Vagina (tissue), 2 donors: ENCODE measurements around the gene PTTG1. TPM values are rescaled to one million over a fixed set of nuclear protein-coding genes. Genes with fewer than 3 reads are reported as not detected.

Experiments
- DNase-seq, 2 donors: peaks; one replicate each; pipeline ENCODE4 v3.0.0-alpha.2; 2017; ENCODE audit errors: extremely low spot score in 2 of 2
- H3K27ac ChIP-seq: fragments of 200-600 bp; sonication (generic); one replicate; pipeline ENCODE4 v1.5.1; 2019
- H3K27me3 ChIP-seq: fragments of 200-600 bp; sonication (generic); one replicate; pipeline ENCODE4 v1.5.1; 2019
- H3K36me3 ChIP-seq, 2 donors: fragments of 200-600 bp; sonication (generic); one replicate each; pipeline ENCODE4 v1.5.1; 2017 to 2019
- H3K4me1 ChIP-seq: fragments of 200-600 bp; sonication (generic); one replicate; pipeline ENCODE4 v1.5.1; 2019
- H3K4me3 ChIP-seq, 2 donors: fragments of 200-600 bp; sonication (generic); 1 replicate in 1 of 2; 2 replicates in 1 of 2; pipeline ENCODE4 v1.5.1; 2016 to 2019
- H3K9me3 ChIP-seq: fragments of 200-600 bp; sonication (generic); one replicate; pipeline ENCODE4 v1.5.1; 2019
- POLR2A ChIP-seq, 2 donors: fragments of 450-650 bp; IDR thresholded peaks; one replicate each; pipeline ENCODE4 v1.6.1; 2017; ENCODE audit warnings: antibody characterized with exemption in 2 of 2, mild to moderate bottlenecking in 2 of 2, moderate library complexity in 2 of 2
- POLR2AphosphoS5 ChIP-seq, 2 donors: sonication (generic); formaldehyde crosslinking; IDR thresholded peaks; one replicate each; pipeline ENCODE4 v1.9.0; 2017; ENCODE audit warnings: antibody characterized with exemption in 2 of 2, mild to moderate bottlenecking in 2 of 2, low read depth in 1 of 2; ENCODE audit not compliant: insufficient read depth in 1 of 2
- intact Hi-C: fragments of 100-400 bp; cut with DNase I; formaldehyde crosslinking; loops from one replicate; pipeline ENCODE4 v1.15.1; 2023
- total RNA-seq: library from RNA; depleted of rRNA; stranded (reverse); fragments of >200 nt; gene quantifications from one replicate; pipeline ENCODE4 v1.2.3, GENCODE V29; 2016
- TF ChIP-seq, protein P1 (sequence below), 3 experiments: fragments of 450-650 bp in 2 of 3; fragments of 200-600 bp in 1 of 3; sonication (generic) in 1 of 3; IDR thresholded peaks; one replicate each; pipeline ENCODE4 v1.5.1; 2017 to 2019; ENCODE audit warnings: antibody characterized with exemption in 3 of 3, mild to moderate bottlenecking in 2 of 3, moderate library complexity in 2 of 3

The PTTG1 gene
- total RNA-seq, 1 donor from 2014 or later, result 89.1 TPM

DNA sequence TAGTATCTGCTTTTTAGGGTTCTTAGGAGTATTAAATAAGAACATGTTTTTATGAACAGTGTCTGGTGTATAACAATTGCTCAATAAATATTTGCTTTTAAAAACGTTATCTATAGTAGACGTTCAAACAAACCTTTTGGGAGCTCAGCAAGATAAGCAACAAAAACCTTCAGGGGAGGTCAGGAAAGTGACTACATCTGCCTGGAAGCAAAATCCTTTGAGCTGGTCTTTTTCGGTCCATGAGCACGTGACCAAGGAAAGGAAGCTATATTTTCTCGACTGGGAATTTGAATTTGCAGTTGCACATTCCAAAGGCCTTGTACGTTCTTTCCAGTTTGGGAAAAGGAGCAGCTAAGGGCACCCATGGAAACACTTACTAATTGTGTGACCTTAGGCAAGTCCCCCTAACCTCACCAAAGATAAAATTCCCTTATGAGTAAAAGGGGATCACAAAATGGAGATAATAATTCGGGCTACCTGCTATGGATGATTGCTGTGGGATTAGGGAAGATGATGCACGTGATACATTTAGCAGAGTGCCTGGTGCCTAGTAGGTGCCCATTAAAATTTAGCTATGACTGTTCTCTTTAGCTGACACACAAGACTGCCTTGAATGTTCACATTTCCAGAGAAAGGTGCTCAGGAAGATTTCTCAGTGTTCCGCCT lies 45.4 kb downstream of the PTTG1 start:
- Histone ChIP-seq H3K36me3 (no peaks in the 10 kb centered on the region), H3K4me3 (peak overlapping the region in 1 of 2 donors; percentile 30), H3K4me1 (peaks cover 29% of the 10 kb centered on the region), H3K9me3 (no peaks in the 10 kb centered on the region), H3K27me3 (no peaks in the 10 kb centered on the region), H3K27ac (no peak overlapping the region)
- intact Hi-C loops, result no loop called here
- TF ChIP-seq, protein P1, sequence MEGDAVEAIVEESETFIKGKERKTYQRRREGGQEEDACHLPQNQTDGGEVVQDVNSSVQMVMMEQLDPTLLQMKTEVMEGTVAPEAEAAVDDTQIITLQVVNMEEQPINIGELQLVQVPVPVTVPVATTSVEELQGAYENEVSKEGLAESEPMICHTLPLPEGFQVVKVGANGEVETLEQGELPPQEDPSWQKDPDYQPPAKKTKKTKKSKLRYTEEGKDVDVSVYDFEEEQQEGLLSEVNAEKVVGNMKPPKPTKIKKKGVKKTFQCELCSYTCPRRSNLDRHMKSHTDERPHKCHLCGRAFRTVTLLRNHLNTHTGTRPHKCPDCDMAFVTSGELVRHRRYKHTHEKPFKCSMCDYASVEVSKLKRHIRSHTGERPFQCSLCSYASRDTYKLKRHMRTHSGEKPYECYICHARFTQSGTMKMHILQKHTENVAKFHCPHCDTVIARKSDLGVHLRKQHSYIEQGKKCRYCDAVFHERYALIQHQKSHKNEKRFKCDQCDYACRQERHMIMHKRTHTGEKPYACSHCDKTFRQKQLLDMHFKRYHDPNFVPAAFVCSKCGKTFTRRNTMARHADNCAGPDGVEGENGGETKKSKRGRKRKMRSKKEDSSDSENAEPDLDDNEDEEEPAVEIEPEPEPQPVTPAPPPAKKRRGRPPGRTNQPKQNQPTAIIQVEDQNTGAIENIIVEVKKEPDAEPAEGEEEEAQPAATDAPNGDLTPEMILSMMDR (IDR thresholded peaks at IDR 0.05), result no peak
- no peak for TF ChIP-seq POLR2A (IDR thresholded peaks at IDR 0.05)
- TF ChIP-seq POLR2AphosphoS5 (IDR thresholded peaks at IDR 0.05; ENCODE audit: insufficient read depth in 1 of 2, low read depth in 1 of 2), result no peak
- DNase-seq, result no peak

DNA sequence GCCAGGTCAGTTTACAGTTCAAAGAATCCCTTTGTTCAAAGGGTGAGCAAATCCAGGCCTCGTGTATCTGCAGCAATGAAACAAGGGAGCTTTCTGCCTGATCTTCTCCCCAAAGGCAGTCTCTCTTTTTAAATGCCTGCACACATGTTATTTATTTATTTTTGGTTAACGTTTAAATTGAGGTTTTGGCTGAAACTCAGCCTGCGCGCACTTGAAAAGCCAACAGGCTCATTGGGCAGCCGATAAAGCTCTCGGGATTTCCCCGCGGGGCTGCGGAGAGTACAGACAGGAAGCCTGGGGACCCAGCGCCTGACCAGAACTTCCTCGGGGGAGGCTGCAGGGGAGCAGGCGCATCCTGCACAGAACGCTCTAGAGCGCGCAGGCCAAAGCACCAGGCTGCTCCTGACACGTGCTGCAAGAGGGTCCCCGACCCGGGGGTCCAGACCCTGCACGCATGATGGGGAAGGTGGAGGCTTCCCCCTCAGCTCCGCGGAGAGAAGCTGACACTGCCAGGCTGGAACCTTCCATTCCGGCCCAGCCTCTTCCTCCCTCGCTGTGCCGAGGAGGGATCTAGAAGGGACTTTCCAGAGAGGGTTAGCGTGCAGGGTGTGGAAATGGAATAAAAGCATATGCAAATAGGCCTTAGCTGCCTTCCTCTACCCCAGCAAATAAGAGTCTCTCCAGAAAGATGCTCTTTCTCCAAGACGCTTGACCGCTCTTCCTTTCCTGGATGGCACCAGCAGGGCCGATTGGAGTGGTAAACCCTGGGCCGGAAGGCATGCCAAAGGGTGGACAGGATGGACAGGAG lies 46.1 kb downstream of the PTTG1 start:
- Histone ChIP-seq H3K4me3 (peak overlapping the region; percentile 30 to 32), H3K36me3 (no peaks in the 10 kb centered on the region), H3K27ac (no peak overlapping the region), H3K27me3 (no peaks in the 10 kb centered on the region), H3K9me3 (no peaks in the 10 kb centered on the region), H3K4me1 (peaks cover 29% of the 10 kb centered on the region)
- TF ChIP-seq, protein P1 (IDR thresholded peaks at IDR 0.05), result no peak
- TF ChIP-seq POLR2AphosphoS5 (IDR thresholded peaks at IDR 0.05; ENCODE audit: insufficient read depth in 1 of 2, low read depth in 1 of 2) (peak in 1 of 2 donors; percentile 60), POLR2A (IDR thresholded peaks at IDR 0.05) (no peak)
- intact Hi-C loops, result no loop called here
- no peak for DNase-seq

DNA sequence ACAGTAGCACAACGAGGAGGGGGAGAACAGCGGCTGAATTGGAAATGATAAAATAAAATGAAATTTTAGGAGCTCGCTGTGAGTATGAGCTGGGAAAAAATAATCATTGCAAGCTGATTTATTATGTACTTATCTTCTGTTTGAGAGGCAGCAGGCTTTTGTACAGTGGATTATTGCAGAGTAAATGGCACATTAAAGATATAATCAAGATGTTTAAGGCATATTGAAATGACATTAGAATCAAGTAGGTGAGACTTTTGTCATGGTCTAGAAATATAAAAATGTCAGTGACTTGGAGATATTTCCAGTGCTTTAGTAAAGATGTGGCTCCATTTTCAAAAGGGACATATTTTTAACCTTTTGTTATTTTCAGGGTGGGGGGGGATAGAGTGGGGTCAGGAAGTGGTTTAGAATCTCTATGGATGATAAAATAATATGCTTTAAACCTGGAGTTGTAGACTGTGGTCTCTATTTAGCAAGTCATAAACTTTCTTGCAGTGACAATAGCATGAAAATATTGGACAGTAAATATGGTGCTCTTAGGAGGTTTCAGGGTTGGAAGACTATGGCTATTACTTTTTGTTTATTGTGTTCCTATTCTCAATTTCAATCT lies 46.8 kb downstream of the PTTG1 start:
- Histone ChIP-seq H3K27me3 (no peaks in the 10 kb centered on the region), H3K36me3 (no peaks in the 10 kb centered on the region), H3K4me3 (peak overlapping the region in 1 of 2 donors; percentile 32), H3K4me1 (peaks cover 29% of the 10 kb centered on the region), H3K9me3 (no peaks in the 10 kb centered on the region), H3K27ac (no peak overlapping the region)
- TF ChIP-seq, protein P1 (IDR thresholded peaks at IDR 0.05), result no peak
- intact Hi-C loops, result no loop called here
- DNase-seq, result no peak

DNA sequence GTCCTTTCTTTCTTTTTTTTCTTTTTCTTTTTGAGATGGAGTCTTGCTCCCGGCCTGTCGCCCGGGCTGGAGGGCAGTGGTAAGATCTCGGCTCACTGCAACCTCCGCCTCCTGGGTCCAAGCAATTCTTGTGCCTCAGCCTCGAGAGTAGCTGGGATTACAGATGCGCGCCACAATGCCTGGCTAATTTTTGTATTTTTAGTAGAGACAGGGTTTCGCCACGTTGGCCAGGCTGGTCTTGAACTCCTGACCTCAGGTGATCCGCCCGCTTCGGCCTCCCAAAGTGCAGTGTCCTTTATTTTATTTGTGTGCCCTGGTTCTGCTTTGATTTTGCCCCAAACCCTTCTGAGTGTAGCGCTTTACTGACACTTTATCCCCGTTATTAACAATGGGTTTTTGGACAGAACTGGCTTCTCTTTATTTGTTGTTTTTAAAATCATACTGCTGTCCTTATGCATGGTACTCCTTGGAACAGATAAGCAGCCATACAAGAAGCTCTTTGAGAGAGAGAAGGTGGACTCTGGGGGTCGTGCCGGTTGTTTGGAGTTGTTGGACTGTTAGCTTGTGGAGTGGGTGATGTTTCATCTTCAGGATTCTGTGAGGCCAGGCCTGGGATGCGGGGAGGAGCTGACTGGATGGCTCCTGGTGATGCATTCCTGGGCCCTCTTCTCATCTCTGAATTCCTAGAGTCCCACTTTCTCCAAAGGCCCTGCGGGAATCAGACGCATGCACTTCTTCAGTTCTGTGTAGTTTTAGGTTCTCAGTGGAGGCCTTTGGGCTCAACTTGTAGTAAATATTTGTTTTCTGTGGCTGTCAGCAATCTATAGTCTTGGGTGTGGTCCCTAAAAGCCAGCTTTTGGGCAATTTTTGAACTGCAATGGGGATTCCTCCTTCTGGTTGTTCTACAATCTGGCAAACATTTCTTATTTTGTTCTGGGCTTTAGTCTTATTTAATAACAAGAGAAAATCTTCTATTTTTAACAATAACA lies 47.8 kb downstream of the PTTG1 start:
- no peaks in the 10 kb centered on the region for H3K36me3 ChIP-seq
- H3K9me3 ChIP-seq, result no peaks in the 10 kb centered on the region
- intact Hi-C loops, result no loop called here
- H3K27ac ChIP-seq, result no peak overlapping the region
- DNase-seq, result no peak
- H3K4me1 ChIP-seq, result peaks cover 29% of the 10 kb centered on the region
- H3K27me3 ChIP-seq, result no peaks in the 10 kb centered on the region
- no peak overlapping the region for H3K4me3 ChIP-seq
- TF ChIP-seq, protein P1 (IDR thresholded peaks at IDR 0.05), result no peak
- no peak for TF ChIP-seq POLR2AphosphoS5 (IDR thresholded peaks at IDR 0.05; ENCODE audit: insufficient read depth in 1 of 2, low read depth in 1 of 2)
- TF ChIP-seq POLR2A (IDR thresholded peaks at IDR 0.05), result no peak
